Neuronal stem cell (in vitro differentiated cells): ENCODE results near the gene PDGFB.

Experiments used
- DNase-seq: peaks from one replicate; pipeline ENCODE4 v3.0.0-alpha.2; 2013; ENCODE audit warnings: low spot score
- H2AFZ ChIP-seq: one replicate; pipeline ENCODE4 v1.6.1; 2013; ENCODE audit warnings: mild to moderate bottlenecking, low read length, inconsistent platforms
- H2AK5ac ChIP-seq: 2 replicates; pipeline ENCODE4 v1.6.1; 2013; ENCODE audit warnings: low read depth, mild to moderate bottlenecking, inconsistent platforms, low read length, moderate library complexity, mixed read lengths
- H2BK120ac ChIP-seq: 2 replicates; pipeline ENCODE4 v1.6.1; 2013; ENCODE audit warnings: low read depth, mild to moderate bottlenecking, inconsistent platforms, low read length, moderate library complexity, mixed read lengths
- H2BK12ac ChIP-seq: one replicate; pipeline ENCODE4 v1.6.1; 2013; ENCODE audit warnings: low read length, inconsistent platforms
- H2BK15ac ChIP-seq: 2 replicates; pipeline ENCODE4 v1.6.1; 2013; ENCODE audit warnings: mild to moderate bottlenecking, low read length, inconsistent platforms, mixed read lengths
- H2BK5ac ChIP-seq: one replicate; pipeline ENCODE4 v1.6.1; 2013; ENCODE audit warnings: inconsistent platforms, mild to moderate bottlenecking, low read length, moderate library complexity
- H3K14ac ChIP-seq: one replicate; pipeline ENCODE4 v1.6.1; 2013; ENCODE audit warnings: low read length, inconsistent platforms
- H3K18ac ChIP-seq: 2 replicates; pipeline ENCODE4 v1.6.1; 2013; ENCODE audit warnings: low read length, inconsistent platforms
- H3K23ac ChIP-seq: 2 replicates; pipeline ENCODE4 v1.6.1; 2013; ENCODE audit warnings: low read depth, mild to moderate bottlenecking, mixed read lengths, low read length, inconsistent platforms; ENCODE audit not compliant: poor library complexity
- H3K27ac ChIP-seq: replicated peaks from 3 replicates; pipeline ENCODE4 v1.5.1; 2013; ENCODE audit warnings: low read length, inconsistent platforms
- H3K27me3 ChIP-seq, 3 experiments: 2 replicates each; pipeline ENCODE4 v1.6.1; 2013; ENCODE audit warnings: low read length in 3 of 3, mild to moderate bottlenecking in 2 of 3, inconsistent platforms in 1 of 3, low read depth in 1 of 3, mixed read lengths in 1 of 3, moderate library complexity in 1 of 3; ENCODE audit not compliant: control insufficient read depth in 3 of 3, insufficient read depth in 3 of 3
- H3K36me3 ChIP-seq, 2 donors: replicated peaks in 1 of 2; 2 replicates each; pipeline ENCODE4 v1.6.1; 2013; ENCODE audit warnings: low read length in 2 of 2; ENCODE audit not compliant: control insufficient read depth in 2 of 2, insufficient read depth in 2 of 2
- H3K4ac ChIP-seq: 2 replicates; pipeline ENCODE4 v1.6.1; 2013; ENCODE audit warnings: inconsistent platforms, mild to moderate bottlenecking, low read length, moderate library complexity
- H3K4me1 ChIP-seq, 2 donors: 1 replicate in 1 of 2; 2 replicates in 1 of 2; pipeline ENCODE4 v1.6.1; 2013; ENCODE audit warnings: low read length in 2 of 2, low read depth in 1 of 2; ENCODE audit not compliant: control insufficient read depth in 2 of 2, insufficient read depth in 1 of 2
- H3K4me2 ChIP-seq: one replicate; pipeline ENCODE4 v1.6.1; 2013; ENCODE audit warnings: mild to moderate bottlenecking, low read length, inconsistent platforms; ENCODE audit not compliant: insufficient read depth, poor library complexity, severe bottlenecking
- H3K4me3 ChIP-seq, 2 donors: 2 replicates each; pipeline ENCODE4 v1.5.1; 2013; ENCODE audit warnings: low read length in 2 of 2, mild to moderate bottlenecking in 2 of 2, inconsistent platforms in 1 of 2, moderate library complexity in 1 of 2
- H3K79me1 ChIP-seq: one replicate; pipeline ENCODE4 v1.6.1; 2013; ENCODE audit warnings: low read depth, mild to moderate bottlenecking, inconsistent platforms, low read length, moderate library complexity
- H3K9ac ChIP-seq: one replicate; pipeline ENCODE4 v1.6.1; 2013; ENCODE audit warnings: mild to moderate bottlenecking, low read depth, low read length, inconsistent platforms; ENCODE audit not compliant: poor library complexity
- H3K9me3 ChIP-seq, 2 donors: replicated peaks in 1 of 2; 2 replicates each; pipeline versions ENCODE3 to v1.6.1; 2013; ENCODE audit warnings: low read length in 2 of 2, mild to moderate bottlenecking in 2 of 2, inconsistent platforms in 1 of 2, low read depth in 1 of 2, mixed read lengths in 1 of 2, moderate library complexity in 1 of 2; ENCODE audit not compliant: control insufficient read depth in 2 of 2, insufficient read depth in 1 of 2
- H4K8ac ChIP-seq: one replicate; pipeline ENCODE4 v1.6.1; 2013; ENCODE audit warnings: low read depth, mild to moderate bottlenecking, inconsistent platforms, low read length, moderate library complexity
- H4K91ac ChIP-seq: one replicate; pipeline ENCODE4 v1.6.1; 2013; ENCODE audit warnings: low read length, low read depth, mild to moderate bottlenecking, inconsistent platforms; ENCODE audit not compliant: poor library complexity
- WGBS, 2 donors: extraction: QIAGEN DNeasy Blood & Tissue Kit; methylation state at CpG; one replicate each; pipeline ENCODE4 v1.1.7; 2013; ENCODE audit warnings: missing lambda C conversion rate in 2 of 2, mixed read lengths in 1 of 2; ENCODE audit not compliant: insufficient read length in 2 of 2, insufficient replicate concordance in 1 of 2; ENCODE audit errors: extremely low coverage in 2 of 2; 5-methylcytosine and 5-hydroxymethylcytosine counted together

Gene PDGFB

GRCh38 chr22:39208013-39208680 is 36.6 kb downstream of the PDGFB start:
- Histone ChIP-seq H4K8ac (peak overlapping the region; percentile 68), H4K91ac (no peak overlapping the region), H2BK5ac (peak overlapping the region; percentile 14), H3K27ac (no peak overlapping the region), H3K23ac (peak overlapping the region; percentile 66), H3K9ac (peak overlapping the region; percentile 83), H3K4me3 (no peak overlapping the region), H3K18ac (peak overlapping the region; percentile 58), H2BK12ac (peak overlapping the region; percentile 63), H2AK5ac (peak overlapping the region; percentile 77), H3K14ac (peak overlapping the region; percentile 49), H2BK15ac (peak overlapping the region; percentile 41), H2BK120ac (no peak overlapping the region), H3K27me3 (no peaks in the 10 kb centered on the region), H2AFZ (no peak overlapping the region), H3K4ac (peak overlapping the region; percentile 54), H3K4me1 (peaks cover 3 to 18% of the 10 kb centered on the region in 2 donors), H3K4me2 (no peak overlapping the region), H3K9me3 (no peaks in the 10 kb centered on the region), H3K36me3 (no peaks in the 10 kb centered on the region), H3K79me1 (no peaks in the 10 kb centered on the region)
- no peak for DNase-seq
- WGBS, 2 donors, result no CpG with 5 or more reads among the region's 11 CpGs

GRCh38 chr22:39207141-39208012 is 37.4 kb downstream of the PDGFB start:
- Histone ChIP-seq H4K8ac (peak overlapping the region; percentile 0), H2BK5ac (peak overlapping the region; percentile 14), H3K23ac (no peak overlapping the region), H4K91ac (no peak overlapping the region), H2AK5ac (peak overlapping the region; percentile 83), H3K9ac (no peak overlapping the region), H3K4ac (no peak overlapping the region), H2BK120ac (no peak overlapping the region), H2AFZ (no peak overlapping the region), H3K36me3 (no peaks in the 10 kb centered on the region), H3K4me1 (peaks cover under 1 to 15% of the 10 kb centered on the region in 2 donors), H3K79me1 (no peaks in the 10 kb centered on the region), H3K14ac (no peak overlapping the region), H3K4me2 (no peak overlapping the region), H2BK15ac (peak overlapping the region; percentile 41), H2BK12ac (no peak overlapping the region), H3K27ac (no peak overlapping the region), H3K9me3 (no peaks in the 10 kb centered on the region), H3K18ac (peak overlapping the region; percentile 68), H3K27me3 (no peaks in the 10 kb centered on the region), H3K4me3 (no peak overlapping the region)
- no peak for DNase-seq
- no CpG with 5 or more reads among the region's 15 CpGs for WGBS, 2 donors

GRCh38 chr22:39206491-39206890 is 38.3 kb downstream of the PDGFB start:
- H3K27ac ChIP-seq, result no peak overlapping the region
- H3K14ac ChIP-seq, result no peak overlapping the region
- H3K4me3 ChIP-seq, result no peak overlapping the region
- H3K4ac ChIP-seq, result no peak overlapping the region
- peak overlapping the region; percentile 83 for H2AK5ac ChIP-seq
- H3K27me3 ChIP-seq, result no peaks in the 10 kb centered on the region
- no peak overlapping the region for H3K23ac ChIP-seq
- no peak overlapping the region for H2BK120ac ChIP-seq
- no peak overlapping the region for H2BK5ac ChIP-seq
- H2BK12ac ChIP-seq, result no peak overlapping the region
- H3K4me2 ChIP-seq, result no peak overlapping the region
- no peak overlapping the region for H4K91ac ChIP-seq
- no peaks in the 10 kb centered on the region for H3K9me3 ChIP-seq
- no peak overlapping the region for H2AFZ ChIP-seq
- H2BK15ac ChIP-seq, result no peak overlapping the region
- no peaks in the 10 kb centered on the region for H3K79me1 ChIP-seq
- peaks cover 0 to 15% of the 10 kb centered on the region in 2 donors for H3K4me1 ChIP-seq
- no peak for DNase-seq
- H4K8ac ChIP-seq, result no peak overlapping the region
- no peaks in the 10 kb centered on the region for H3K36me3 ChIP-seq
- no peak overlapping the region for H3K9ac ChIP-seq
- WGBS, 2 donors, result no CpG with 5 or more reads among the region's 7 CpGs
- H3K18ac ChIP-seq, result peak overlapping the region; percentile 11
